K562 (cell line): Measurements from ENCODE around the gene PTAR1. TPM values are rescaled to one million over a fixed set of nuclear protein-coding genes. Genes with fewer than 3 reads are reported as not detected.

ENCODE experiments used
- FOS ChIP-seq: IDR thresholded peaks from 3 replicates; pipeline ENCODE4 v1.6.1; 2011; ENCODE audit not compliant: insufficient read length; ENCODE audit errors: extremely low read depth
- HOMEZ ChIP-seq: fragments of 250-450 bp; sonication (Bioruptor Pico); IDR thresholded peaks from 2 replicates; pipeline ENCODE4 v1.4.0; 2020; ENCODE audit warnings: mild to moderate bottlenecking, moderate library complexity
- NFE2L1 ChIP-seq: fragments of 450-650 bp; IDR thresholded peaks from 2 replicates; pipeline ENCODE4 v1.6.1; 2016; ENCODE audit warnings: missing genetic modification characterization, low read depth, mild to moderate bottlenecking, missing compliant biosample characterization, moderate library complexity, borderline replicate concordance
- NFIX ChIP-seq: fragments of 250-450 bp; sonication (Bioruptor Pico); IDR thresholded peaks from 2 replicates; pipeline ENCODE4 v1.4.0; 2020; ENCODE audit warnings: low read depth, mild to moderate bottlenecking, moderate library complexity
- NFXL1 ChIP-seq: fragments of 450-650 bp; formaldehyde crosslinking; IDR thresholded peaks from 2 replicates; pipeline ENCODE4 v1.4.0; 2021; ENCODE audit warnings: mild to moderate bottlenecking
- NR0B1 ChIP-seq: fragments of 450-650 bp; IDR thresholded peaks from one replicate; pipeline ENCODE4 v1.6.1; 2018; ENCODE audit warnings: mild to moderate bottlenecking, moderate library complexity; ENCODE audit not compliant: partially characterized antibody
- PHTF2 ChIP-seq: fragments of 250-450 bp; sonication (Bioruptor Pico); IDR thresholded peaks from 2 replicates; pipeline ENCODE4 v1.5.0; 2021; ENCODE audit warnings: mild to moderate bottlenecking
- SIN3B ChIP-seq: fragments of 450-650 bp; IDR thresholded peaks from 2 replicates; pipeline ENCODE4 v1.6.1; 2017; ENCODE audit warnings: low read depth, mild to moderate bottlenecking, moderate library complexity
- TAF1 ChIP-seq: IDR thresholded peaks from 2 replicates; pipeline ENCODE4 v1.6.1; 2011; ENCODE audit warnings: mild to moderate bottlenecking, low read length, moderate library complexity; ENCODE audit not compliant: insufficient read depth, control insufficient read depth, severe bottlenecking; ENCODE audit errors: extremely low read depth
- ZNF12 ChIP-seq: sonication (generic); formaldehyde crosslinking; IDR thresholded peaks from 2 replicates; pipeline ENCODE4 v1.4.0; 2020; ENCODE audit warnings: mild to moderate bottlenecking, missing genetic modification reagents
- ZNF780A ChIP-seq: fragments of 250-450 bp; sonication (Bioruptor Pico); IDR thresholded peaks from 2 replicates; pipeline ENCODE4 v1.5.0; 2021; ENCODE audit warnings: mild to moderate bottlenecking
- polyA plus RNA-seq, 8 experiments: library from polyadenylated mRNA; depleted of rRNA in 4 of 8; stranded (reverse) in 5 of 8; unstranded in 3 of 8; fragments of >200 nt; fragmentation: Nextera tagmentation in 2 of 8; fragmentation: Illumina TruSeq in 1 of 8; extraction: Ambion mirVana in 2 of 8; extraction: Trizol in 1 of 8; gene quantifications; 2 replicates each; pipeline versions ENCODE4 v1.2.1 to v1.2.3, GENCODE V29; 2011 to 2014; ENCODE audit warnings: inconsistent platforms in 1 of 8, missing spikeins in 1 of 8
- total RNA-seq, 7 experiments: library from RNA; depleted of rRNA in 6 of 7; stranded (reverse); fragments of >200 nt in 6 of 7; fragmentation: Illumina TruSeq in 2 of 7; extraction: Trizol in 2 of 7; gene quantifications; 2 replicates each; pipeline versions ENCODE4 v1.2.1 to v1.2.3, GENCODE V29; 2011 to 2021; ENCODE audit warnings: low replicate concordance in 1 of 7
- TF ChIP-seq, protein P1 (sequence below): fragments of 450-650 bp; IDR thresholded peaks from 2 replicates; pipeline ENCODE4 v1.6.1; 2018; ENCODE audit warnings: mild to moderate bottlenecking, low read depth; ENCODE audit not compliant: partially characterized antibody

Gene PTAR1
- total and polyA plus RNA-seq, 9 of the 15 experiments (the other 6 are each of a cell fraction or from before 2014, with no cell fraction given) = 10.1 to 48.0 (median 28.0) TPM

DNA sequence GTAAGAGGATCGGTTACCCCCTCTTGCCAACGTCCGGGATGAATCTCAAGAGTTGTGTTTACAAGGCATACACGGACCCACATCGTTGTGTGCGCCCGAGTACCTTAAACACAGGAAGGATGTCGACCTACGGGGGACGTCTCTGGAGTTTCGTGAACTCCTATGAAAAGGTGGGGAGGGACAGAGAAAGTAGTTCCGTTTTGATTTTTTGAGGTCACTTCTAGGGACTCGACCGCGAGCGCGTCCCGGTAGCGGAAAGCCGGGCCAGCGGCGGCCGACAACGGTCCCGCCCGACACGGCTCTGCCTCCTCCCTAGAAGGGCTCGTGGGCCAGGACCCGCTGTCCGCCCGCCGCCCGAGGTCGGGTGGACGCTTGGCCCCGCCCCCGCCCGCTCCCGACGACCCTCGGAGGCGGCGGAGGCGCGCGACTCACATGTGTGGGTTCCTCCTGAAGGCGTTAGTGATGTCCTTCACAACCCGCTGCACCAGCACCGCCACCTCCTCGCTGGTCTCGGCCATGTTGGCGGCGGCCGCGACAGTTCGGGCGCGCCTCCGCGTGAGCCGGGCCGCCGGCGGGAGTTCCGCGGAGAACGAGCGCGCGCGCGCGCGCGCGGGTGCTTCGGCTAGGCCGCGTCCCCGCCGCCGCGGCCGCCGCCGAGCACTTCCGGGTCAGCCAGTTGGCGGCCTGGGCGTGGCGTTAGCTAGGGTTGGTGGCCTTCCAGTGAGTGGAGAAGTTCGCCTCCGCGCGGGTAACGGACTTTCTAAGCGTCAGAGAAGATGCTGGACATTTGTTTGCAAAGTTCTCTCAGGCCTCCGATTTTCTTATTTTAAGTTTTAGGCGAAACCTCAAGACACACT, at the start of gene PTAR1 (continued):
- TF ChIP-seq, protein P1, sequence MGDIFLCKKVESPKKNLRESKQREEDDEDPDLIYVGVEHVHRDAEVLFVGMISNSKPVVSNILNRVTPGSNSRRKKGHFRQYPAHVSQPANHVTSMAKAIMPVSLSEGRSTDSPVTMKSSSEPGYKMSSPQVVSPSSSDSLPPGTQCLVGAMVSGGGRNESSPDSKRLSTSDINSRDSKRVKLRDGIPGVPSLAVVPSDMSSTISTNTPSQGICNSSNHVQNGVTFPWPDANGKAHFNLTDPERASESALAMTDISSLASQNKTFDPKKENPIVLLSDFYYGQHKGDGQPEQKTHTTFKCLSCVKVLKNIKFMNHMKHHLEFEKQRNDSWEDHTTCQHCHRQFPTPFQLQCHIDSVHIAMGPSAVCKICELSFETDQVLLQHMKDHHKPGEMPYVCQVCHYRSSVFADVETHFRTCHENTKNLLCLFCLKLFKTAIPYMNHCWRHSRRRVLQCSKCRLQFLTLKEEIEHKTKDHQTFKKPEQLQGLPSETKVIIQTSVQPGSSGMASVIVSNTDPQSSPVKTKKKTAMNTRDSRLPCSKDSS = no peak
- TF ChIP-seq NR0B1 = no peak
- TF ChIP-seq NFIX (CRISPR knock-in tag) = no peak
- peak; percentile 97 for TF ChIP-seq TAF1
- no peak for TF ChIP-seq ZNF12 (CRISPR knock-in tag)
- TF ChIP-seq NFXL1 (CRISPR knock-in tag) = no peak
- TF ChIP-seq SIN3B = peak; percentile 50; the same call in 1 of the 2 replicates
- no peak for TF ChIP-seq NFE2L1 (tag)
- TF ChIP-seq ZNF780A = no peak
- no peak for TF ChIP-seq PHTF2 (CRISPR knock-in tag)
- no peak for TF ChIP-seq HOMEZ
- no peak for TF ChIP-seq FOS
